HG02610 (cell line): ENCODE results near the gene CDK7.
"Not testable (repeated sequence)": the region's sequence is repeated elsewhere in the genome, so short reads cannot be mapped to it uniquely, and the experiment has no call there.

ENCODE experiments used
- ATAC-seq: cut with Tn5 transposase; IDR thresholded peaks from one replicate; pipeline ENCODE4 v1.9.1; 2021; ENCODE audit warnings: mild to moderate bottlenecking, moderate library complexity; ENCODE audit not compliant: unreplicated experiment

Gene CDK7

DNA sequence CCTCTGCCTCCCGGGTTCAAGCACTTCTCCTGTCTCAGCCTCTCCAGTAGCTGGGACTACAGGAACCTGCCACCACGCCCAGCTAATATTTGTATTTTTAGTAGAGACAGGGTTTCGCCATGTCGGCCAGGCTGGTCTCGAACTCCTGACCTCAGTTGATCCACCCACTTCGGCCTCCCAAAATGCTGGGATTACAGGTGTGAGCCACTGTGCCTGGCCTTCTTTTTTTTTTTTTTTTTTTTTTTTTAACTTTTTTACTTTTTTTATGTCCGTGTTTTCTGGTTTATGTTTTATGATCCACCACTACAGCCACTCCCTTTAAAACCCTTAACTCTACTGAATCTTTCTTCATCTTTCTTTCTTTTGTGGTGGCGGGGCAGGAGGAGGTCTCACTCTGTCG is 2.0 kb downstream of the CDK7 start:
- ATAC-seq: not testable (repeated sequence)

DNA sequence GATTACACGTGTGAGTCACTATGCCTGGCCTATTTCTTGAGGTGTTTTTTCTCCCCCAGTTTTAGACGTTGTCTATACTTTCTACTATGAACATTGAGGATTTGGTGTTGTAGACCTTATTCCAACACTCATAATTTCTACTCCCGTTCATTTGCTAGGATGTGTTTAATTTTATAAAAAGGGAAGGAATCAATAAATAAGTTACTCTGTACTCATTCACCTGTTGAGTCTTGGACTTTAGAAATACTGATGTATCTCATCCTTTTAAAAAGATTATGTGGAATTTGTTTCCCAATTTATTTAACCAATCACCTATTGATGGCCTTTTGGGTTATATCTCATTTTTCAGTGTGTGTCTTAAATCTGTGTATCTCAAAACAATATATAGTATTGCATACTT is 3.2 kb downstream of the CDK7 start:
- no peak for ATAC-seq

DNA sequence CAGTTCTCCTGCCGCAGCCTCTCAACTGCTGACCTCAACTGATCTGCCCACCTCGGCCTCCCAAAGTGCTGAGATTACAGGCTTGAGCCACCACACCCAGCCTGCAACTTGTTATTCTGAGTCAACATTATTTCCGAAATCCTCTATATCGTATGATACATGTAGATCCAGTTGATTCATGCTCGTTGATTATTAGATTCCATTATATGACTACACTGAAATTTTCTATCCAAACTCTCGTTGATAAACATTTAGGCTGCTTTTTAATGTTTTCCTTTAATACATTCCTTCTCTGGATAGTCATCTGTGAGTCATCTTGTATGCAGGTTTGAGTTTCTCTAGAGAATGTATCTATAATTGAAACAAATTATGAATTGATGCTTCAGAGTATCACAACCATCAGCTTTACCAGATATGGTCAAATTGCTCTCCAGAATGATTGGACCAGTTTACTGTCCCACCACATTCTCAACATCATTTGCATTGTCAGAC is 4.1 kb downstream of the CDK7 start:
- ATAC-seq: no peak

DNA sequence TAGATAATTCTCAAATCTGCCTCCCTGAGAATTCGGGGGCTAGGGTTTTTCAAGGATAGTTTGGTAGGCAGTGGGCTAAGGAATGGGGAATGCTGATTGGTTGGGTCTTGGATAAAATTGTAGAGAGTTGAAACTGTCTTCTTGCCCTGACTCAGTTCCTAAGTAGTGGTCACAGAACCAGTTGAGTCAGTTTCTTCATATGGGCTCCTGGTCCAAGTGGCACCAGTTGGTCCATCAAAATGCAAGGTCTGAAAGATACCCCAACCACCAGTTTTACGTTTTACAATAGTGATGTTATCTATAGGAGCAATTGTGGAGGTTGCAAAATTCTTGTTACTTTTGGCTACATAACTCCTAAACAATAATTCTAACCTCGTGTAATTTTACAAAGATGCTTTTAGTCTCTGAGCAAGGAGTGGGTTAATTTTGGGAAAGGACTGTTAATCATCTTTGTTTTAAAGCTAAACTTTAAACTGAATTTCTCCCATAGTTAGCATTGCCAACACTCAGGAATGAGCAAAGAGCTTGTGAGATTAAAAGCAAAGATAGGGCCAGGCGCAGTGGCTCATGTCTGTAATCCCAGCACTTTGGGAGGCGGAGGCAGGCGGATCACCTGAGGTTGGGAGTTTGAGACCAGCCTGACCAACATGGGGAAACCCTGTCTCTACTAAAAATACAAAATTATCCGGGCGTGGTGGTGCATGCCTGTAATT is 7.7 kb downstream of the CDK7 start:
- no peak for ATAC-seq

DNA sequence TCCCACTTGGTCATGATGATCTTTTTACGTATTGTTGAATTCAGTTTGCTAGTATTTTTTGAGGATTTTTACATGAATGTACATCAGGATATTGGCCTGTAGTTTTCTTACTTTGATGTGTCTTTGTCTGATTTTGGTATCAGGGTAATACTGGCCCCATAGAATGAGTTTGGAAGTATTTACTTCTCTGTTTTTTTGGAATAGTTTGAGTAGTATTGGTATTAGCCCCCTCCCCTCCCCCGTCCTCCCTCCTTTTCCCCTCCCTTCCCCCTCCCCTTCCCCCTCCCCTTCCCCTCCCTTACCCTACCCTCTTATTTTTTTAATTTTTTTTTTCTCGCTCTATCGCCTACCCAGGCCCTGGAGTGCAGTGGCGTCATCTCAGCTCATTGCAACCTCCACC is 10.3 kb downstream of the CDK7 start:
- ATAC-seq: no peak

DNA sequence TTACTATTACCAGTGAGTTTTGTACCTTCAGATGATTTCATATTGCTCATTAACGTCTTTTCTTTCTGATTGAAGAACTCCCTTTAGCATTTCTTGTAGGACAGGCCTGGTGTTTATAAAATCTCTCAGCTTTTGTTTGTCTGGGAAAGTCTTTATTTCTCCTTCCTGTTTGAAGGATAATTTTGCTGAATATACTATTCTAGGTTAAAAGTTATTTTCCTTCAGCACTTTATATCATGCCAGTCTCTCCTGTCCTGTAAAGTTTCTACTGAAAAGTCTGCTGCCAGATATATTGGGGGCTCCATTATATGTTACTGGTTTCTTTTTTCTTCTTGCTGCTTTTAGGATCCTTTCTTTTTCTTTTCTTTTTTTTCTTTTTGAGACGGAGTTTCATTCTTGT is 13.3 kb downstream of the CDK7 start:
- ATAC-seq: no peak

DNA sequence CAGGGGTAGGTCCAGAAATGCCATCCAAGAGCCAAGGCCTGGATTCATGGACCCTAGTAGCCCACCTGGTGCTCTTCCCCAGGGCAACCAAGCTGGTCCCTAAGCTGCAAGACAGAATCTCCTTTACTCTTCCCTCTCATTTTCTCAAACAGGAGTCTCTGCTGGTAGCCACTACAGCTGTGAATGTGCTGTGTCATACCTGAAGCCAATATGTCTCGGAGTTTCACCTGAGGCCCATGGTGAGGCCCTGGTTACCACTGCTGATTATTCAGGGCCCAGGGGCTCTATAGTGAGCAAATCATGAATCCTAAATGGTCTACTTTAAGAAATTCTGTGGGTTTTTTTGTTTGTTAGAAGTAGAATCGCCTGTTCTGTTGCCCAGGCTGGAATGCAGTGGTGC is 15.9 kb downstream of the CDK7 start:
- ATAC-seq: no peak

DNA sequence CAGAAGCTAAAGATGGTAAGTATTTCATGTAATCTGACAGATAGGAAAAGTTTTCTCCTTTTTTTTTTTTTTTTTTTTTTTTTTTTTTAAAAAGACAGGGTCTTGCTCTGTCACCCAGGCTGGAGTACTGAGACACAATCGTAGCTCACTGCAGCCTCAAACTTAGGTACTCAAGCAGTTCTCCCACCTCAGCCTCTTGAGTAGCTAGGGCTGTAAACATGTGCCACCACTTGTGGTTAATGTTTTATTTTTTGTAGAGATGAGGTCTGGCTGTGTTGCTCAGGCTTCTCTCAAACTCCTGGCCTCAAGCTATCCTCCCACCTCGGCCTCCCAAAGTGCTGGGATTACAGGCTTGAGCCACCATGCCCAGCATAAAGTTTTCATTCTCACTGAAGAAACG is 17.8 kb downstream of the CDK7 start:
- ATAC-seq: no peak

DNA sequence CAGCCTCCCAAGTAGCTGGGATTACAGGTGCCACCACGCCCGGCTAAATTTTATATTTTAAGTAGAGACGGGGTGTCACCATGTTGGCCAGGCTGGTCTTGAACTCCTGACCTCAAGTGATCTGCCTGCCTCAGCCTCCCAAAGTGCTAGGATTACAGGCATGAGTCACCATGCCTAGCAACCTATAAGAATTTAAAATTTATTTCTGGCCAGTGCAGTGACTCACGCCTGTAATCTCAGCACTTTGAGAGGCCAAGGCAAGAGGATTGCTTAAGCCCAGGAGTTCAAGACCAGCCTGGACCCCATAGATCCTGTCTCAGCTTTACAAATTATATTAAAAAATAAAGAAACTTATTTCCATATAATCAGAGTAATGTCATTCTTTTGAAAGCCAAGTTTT is 21.3 kb downstream of the CDK7 start:
- ATAC-seq: not testable (repeated sequence)

DNA sequence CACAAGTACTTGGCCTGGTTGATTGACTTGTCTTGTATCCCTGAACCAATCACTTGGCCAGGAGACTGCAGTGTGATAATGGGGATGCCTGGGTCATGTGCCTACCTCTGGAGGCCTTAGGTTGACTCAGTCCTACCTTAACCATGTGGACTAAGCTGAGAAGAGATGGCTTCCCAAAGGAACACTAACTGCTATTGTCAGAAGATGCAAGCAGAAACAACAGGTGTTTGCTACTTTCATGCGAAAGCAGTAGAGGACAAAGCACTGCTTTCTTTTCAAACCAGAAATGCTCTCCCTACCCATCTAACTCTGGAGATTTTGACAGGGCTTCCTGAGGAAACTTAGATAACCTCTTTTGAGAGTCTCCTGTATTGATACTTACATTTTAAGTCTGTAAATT is 22.9 kb downstream of the CDK7 start:
- ATAC-seq: no peak

DNA sequence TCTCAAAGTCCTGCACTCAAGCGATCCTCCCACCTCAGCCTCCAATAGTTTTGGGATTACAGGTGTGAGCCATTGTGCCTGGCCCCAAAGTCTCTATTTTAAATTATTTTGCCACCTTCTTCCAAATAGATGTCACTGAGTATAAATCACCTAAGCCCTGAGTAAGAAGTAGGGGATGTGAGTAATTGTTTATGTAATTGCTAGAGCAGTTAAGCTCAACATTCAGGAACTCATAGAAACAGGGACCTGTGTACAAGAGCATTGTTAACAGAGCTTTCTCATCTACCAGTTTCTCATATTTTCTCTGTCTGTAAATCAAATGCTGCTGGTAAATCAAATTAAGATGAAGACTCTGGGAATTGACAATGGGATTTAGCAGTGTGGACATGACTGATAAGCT is 26.3 kb downstream of the CDK7 start:
- no peak for ATAC-seq

DNA sequence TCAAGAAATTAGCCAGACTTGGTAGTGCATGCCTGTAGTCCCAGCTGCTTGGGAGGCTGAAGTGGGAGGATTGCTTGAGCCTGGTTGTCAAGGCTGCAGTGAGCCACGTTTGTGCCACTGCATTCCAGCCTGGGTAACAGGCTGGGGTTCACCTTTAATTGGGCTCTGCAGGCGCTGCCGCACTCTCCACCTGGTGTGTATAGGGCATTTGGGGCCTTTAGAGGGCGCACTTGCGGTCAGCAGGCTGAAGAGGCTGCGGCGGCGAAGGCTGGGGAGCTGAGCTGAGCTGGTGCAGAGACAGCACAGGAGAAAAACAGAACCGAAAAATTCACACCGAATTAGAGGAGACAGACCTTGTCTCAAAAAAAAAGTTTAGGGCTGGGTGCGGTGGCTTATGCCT is 31.2 kb downstream of the CDK7 start:
- ATAC-seq: no peak

DNA sequence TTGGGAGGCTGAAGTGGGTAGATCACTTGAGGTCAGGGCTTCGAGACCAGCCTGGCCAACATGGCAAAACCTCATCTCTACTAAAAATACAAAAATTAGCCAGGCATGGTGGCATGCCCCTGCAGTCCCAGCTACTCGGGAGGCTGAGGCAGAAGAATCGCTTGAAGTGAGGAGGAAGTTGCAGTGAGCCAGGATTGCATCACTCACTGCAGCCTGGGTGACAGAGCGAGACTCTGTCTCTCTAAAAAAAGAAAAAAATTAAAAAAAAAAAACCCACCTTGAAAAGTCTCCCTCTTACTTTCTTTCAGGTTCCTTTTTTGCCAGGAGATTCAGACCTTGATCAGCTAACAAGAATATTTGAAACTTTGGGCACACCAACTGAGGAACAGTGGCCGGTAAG is 34.2 kb downstream of the CDK7 start:
- ATAC-seq: no peak

DNA sequence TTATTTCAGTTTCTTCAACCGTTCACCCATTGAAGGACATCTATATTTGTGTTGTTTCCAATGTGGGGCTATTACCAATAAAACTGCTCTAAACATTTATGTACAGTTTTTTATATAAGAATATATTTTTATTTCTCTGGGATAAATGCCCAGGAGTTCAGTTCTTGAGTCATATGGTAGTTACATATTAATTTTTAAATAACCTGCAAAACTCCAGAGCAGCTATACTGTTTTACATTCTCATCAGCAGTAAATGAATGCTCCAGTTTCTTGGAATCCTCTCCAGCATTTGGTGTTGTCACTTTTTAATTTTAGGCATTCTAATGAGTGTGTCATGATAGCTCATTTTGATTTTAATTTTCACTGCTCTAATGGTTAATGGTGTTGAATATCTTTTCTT is 36.2 kb downstream of the CDK7 start:
- no peak for ATAC-seq

DNA sequence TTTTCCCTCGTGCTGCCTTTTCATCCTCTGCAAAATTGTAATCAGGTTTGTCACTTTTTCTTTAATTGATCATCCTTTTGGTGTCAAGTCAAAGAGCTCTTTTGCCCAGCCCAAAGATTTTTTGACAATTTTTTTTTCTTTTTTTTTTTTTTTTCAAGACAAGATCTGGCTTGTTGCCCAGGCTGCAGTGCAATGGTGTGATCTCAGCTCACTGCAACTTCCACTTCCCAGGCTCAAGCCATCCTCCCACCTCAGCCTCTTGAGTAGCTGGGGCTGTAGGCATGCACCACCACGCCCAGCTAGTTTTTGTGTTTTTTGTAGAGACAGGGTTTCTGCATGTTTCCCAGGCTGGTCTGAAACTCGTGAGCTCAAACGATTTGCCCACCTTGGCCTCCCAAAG is 36.7 kb downstream of the CDK7 start:
- no peak for ATAC-seq

DNA sequence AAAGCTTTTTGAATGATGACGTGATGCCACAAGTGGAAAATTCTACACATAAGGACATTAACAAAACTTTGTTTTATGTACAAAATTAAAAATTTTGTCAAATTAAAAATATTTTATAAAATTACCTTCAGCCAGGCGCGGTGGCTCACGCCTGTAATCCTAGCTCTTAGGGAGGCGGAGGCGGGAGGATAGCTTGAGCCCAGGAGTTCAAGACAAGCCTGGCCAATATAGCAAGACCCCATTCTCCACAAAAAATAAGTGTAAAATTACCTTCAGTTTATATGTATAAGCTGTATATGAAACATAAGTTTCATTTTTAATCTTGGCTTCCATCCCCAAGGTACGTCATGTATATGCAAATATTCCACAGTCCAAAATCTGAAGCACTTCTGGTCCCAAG is 40.9 kb downstream of the CDK7 start:
- no peak for ATAC-seq

DNA sequence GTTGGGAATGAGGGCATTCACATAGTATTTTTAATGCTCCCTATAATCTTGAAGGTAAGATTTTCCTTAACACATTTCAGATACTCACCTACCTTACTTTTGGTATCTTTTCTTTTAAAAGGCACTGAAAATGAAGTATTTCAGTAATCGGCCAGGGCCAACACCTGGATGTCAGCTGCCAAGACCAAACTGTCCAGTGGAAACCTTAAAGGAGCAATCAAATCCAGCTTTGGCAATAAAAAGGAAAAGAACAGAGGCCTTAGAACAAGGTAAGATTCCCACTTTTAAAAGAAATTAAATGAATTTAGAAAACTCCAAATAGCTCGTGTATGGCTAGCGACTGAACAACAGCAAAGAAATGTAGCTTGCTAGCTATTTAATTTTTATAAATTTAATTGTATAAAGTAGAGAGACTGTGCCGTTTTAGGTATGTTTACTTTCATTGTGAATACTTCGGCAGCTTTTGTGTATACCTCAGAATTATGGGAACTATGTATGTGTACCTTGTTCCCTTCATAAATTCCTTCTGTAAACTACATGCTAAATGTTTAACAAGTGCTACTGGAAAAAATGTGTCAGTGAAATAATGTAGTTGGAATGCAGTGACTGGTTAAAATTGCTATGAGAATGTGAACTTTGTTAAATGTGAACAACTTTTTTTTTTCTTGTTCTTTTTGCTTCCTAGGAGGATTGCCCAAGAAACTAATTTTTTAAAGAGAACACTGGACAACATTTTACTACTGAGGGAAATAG is 41.9 kb downstream of the CDK7 start:
- ATAC-seq: no peak

DNA sequence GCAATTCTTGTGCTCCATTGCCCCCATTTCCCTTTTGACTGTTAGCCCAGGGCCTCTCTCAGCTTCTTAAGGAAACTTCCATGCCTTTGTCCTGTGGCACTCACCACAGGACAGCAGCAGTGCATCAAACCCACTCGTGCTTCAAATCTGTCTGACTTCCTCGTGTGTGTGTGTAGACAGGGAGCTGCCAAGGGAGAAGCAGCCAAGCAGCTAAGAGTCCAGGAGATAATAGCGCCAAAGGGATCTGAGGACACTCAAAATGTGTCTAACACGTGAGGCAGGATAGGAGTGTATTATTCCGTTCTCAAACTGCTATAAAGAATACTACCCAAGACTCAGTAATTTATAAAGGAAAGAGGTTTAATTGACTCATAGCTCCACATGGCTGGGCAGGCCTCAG is 44.8 kb downstream of the CDK7 start:
- ATAC-seq: no peak

DNA sequence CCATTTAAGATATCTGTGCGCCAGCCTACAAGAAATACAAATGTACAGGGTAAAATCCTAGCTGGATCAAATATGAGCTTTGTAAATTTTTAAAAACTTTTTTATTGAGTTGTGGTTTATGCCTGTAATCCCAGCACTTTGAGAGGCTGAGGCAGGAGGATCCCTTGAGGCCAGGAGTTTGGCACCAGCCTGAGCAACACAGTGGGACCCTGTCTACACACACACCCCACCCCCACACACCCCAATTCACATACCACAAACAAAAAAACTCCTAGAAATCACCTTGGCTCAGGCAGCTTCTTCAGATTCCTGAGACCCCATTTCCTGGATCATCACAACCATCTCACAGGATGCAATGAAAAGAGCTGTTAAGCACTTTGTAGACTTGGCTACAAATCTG is 46.4 kb downstream of the CDK7 start:
- no peak for ATAC-seq

DNA sequence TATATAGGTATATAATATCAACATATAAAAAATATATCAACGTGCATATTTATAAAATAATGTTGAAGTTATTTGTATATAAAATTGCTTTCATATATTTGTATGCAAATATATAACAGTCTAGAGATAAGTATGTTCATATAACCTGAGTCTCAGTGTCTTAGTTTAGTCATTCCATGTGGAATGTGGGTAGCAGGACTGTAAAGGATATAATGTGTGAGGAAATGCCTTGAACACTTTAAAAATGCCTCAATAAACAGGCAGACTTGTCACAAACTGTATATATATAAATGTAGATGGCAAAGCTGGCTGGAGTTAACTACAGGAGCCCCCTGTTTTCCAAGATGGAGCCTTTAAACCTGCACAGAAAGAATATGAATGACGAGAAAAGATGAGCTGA is 49.5 kb downstream of the CDK7 start:
- ATAC-seq: no peak

DNA sequence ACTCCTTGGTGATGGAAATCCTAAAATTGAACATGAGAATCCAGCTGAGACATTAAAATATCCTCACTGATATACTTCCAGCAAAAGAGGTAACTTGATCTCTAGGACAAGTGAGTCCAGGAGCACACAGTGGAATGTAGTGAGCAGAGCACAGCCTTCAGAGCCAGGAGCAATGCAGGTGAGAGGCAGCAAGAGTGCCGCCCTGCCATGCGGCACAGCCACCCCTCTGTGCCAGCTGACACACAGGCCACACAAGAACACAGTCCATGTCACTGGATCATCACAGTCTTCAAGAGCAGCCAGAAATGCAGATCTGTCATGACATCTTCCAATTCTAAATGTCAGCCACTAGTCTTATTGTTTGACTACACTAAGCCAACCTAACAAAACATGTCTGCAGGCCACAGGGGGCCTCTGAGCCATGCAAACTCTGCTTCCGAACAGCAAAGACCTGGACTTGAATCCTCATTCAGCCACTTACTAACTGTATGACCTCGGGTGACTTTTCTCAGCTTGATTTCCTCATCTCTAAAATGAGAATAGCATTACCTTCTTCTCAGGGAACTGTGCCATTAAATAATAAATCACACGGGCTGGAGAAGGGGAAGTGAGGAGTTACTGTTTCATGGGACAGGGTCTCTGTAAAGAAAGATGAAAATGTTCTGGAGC is 50.9 kb downstream of the CDK7 start:
- no peak for ATAC-seq

DNA sequence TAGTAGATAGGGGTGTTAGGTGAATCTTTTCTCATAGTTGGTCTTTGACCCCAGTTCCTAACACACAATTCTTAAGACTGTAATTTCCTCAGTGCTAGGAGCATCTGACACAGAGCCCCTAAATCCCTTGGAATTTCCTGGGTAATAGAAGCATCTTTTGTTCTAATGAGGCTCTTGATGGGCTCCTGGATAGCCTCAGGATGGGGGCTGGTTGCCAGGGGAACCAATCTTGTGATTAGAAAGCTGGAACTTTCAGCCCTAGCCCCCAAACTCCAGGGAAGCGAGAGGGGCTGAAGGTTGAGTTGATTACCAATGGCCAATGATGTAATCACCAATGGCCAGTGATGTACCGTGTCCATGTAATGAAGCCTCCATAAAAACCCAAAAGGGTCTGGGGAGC is 53.4 kb downstream of the CDK7 start:
- ATAC-seq: no peak
